Stomach (tissue), 9 donors: ENCODE results near the gene ZBED4. TPM values are rescaled to one million over a fixed set of nuclear protein-coding genes. Genes with fewer than 3 reads are reported as not detected.

ENCODE experiments used
- DNase-seq, 2 donors: peaks; one replicate each; pipeline versions ENCODE4 v3.0.0 to v3.0.0-alpha.2; 2013 to 2019
- H3K27ac ChIP-seq, 5 donors: fragments of 200-600 bp in 4 of 5; sonication (generic) in 4 of 5; one replicate each; pipeline ENCODE4 v1.5.1; 2013 to 2019; ENCODE audit warnings: mild to moderate bottlenecking in 1 of 5, moderate library complexity in 1 of 5
- H3K27me3 ChIP-seq, 3 donors: fragments of 200-600 bp; sonication (generic); one replicate each; pipeline ENCODE4 v1.5.1; 2017 to 2019; ENCODE audit warnings: mixed run types in 1 of 3
- H3K36me3 ChIP-seq, 4 donors: fragments of 200-600 bp; sonication (generic); 1 replicate in 3 of 4; 2 replicates in 1 of 4; pipeline ENCODE4 v1.5.1; 2016 to 2019
- H3K4me1 ChIP-seq, 4 donors: fragments of 200-600 bp; sonication (generic); one replicate each; pipeline ENCODE4 v1.5.1; 2016 to 2019
- H3K4me3 ChIP-seq, 4 donors: fragments of 200-600 bp; sonication (generic) in 3 of 4; one replicate each; pipeline ENCODE4 v1.5.1; 2016 to 2019; ENCODE audit warnings: mild to moderate bottlenecking in 1 of 4
- H3K9me3 ChIP-seq, 4 donors: fragments of 200-600 bp; sonication (generic); one replicate each; pipeline ENCODE4 v1.5.1; 2016 to 2019
- EP300 ChIP-seq: sonication (generic); formaldehyde crosslinking; IDR thresholded peaks from one replicate; pipeline ENCODE4 v1.6.1; 2017; ENCODE audit warnings: antibody characterized with exemption
- POLR2A ChIP-seq, 4 donors: fragments of 450-650 bp; IDR thresholded peaks; one replicate each; pipeline ENCODE4 v1.6.1; 2016; ENCODE audit warnings: antibody characterized with exemption in 4 of 4, control low read depth in 2 of 4, mild to moderate bottlenecking in 1 of 4, moderate library complexity in 1 of 4
- POLR2AphosphoS5 ChIP-seq, 3 donors: sonication (generic); formaldehyde crosslinking; IDR thresholded peaks; one replicate each; pipeline ENCODE4 v1.6.1; 2016; ENCODE audit warnings: antibody characterized with exemption in 3 of 3
- WGBS, 5 donors: extraction: QIAGEN DNeasy Blood & Tissue Kit in 3 of 5; methylation state at CpG; one replicate each; pipeline versions ENCODE4 v1.1.5 to v1.1.7; 2013 to 2018; 5-methylcytosine and 5-hydroxymethylcytosine counted together
- intact Hi-C: fragments of 100-400 bp; cut with DNase I; formaldehyde crosslinking; loops from one replicate; pipeline ENCODE4 v1.15.1; 2023; ENCODE audit warnings: low total_unique reads
- polyA plus RNA-seq, 3 donors: library from polyadenylated mRNA; stranded (reverse); fragments of 200-250 nt; gene quantifications; one replicate each; pipeline ENCODE4 v1.2.3, GENCODE V29; 2013
- total RNA-seq, 5 donors: library from RNA; depleted of rRNA; stranded (reverse); fragments of >200 nt; gene quantifications; one replicate each; pipeline versions ENCODE4 v1.1.0 to v1.2.3, GENCODE V29; 2014 to 2016
- TF ChIP-seq, protein P1 (sequence below), 7 experiments: fragments of 450-650 bp in 4 of 7; fragments of 200-600 bp in 3 of 7; sonication (generic) in 3 of 7; IDR thresholded peaks; one replicate each; pipeline ENCODE4 v1.5.1; 2016 to 2019; ENCODE audit warnings: antibody characterized with exemption in 7 of 7, control low read depth in 2 of 7, mild to moderate bottlenecking in 1 of 7
- donor health status: healthy with polysubstance abuse.
- donor health status: Bipolar disorder and iron deficiency.
- donor health status: healthy.

ZBED4 gene
- total and polyA plus RNA-seq, 8 donors = 2.2 to 31.7 (median 12.2) TPM

DNA sequence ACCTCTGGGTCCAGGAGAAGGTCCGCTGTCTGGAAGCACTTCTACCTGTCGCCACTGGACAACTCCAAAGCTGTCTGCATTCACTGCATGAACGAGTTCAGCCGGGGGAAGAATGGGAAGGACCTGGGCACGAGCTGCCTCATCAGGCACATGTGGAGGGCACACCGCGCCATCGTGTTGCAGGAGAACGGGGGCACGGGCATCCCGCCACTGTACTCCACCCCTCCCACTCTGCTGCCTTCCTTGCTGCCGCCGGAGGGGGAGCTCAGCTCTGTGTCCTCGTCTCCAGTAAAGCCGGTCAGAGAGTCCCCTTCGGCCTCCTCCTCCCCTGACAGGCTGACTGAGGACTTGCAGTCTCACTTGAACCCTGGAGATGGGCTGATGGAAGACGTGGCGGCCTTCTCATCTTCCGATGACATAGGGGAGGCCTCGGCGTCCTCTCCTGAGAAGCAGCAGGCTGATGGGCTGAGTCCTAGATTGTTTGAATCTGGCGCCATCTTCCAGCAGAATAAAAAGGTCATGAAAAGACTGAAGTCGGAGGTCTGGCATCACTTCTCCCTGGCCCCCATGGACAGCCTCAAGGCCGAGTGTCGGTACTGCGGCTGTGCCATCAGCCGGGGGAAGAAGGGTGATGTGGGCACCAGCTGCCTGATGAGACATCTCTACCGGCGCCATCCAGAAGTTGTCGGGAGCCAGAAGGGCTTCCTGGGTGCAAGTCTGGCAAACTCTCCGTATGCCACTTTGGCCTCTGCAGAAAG is 31.0 kb downstream of the ZBED4 start:
- H3K27ac ChIP-seq = no peak overlapping the region
- DNase-seq = no peak
- peaks cover 0 to 7% (median 0%) of the 10 kb centered on the region in 4 donors for H3K9me3 ChIP-seq
- intact Hi-C loops = no loop called here
- H3K4me3 ChIP-seq = no peak overlapping the region
- H3K4me1 ChIP-seq = no peaks in the 10 kb centered on the region
- 91 to 96% (median 95%) methylated on average over 29 to 31 of the region's 31 CpGs for WGBS, 5 donors
- H3K36me3 ChIP-seq = peaks cover 34 to 63% (median 60%) of the 10 kb centered on the region in 4 donors
- no peak for TF ChIP-seq POLR2AphosphoS5 (IDR thresholded peaks at IDR 0.05)
- TF ChIP-seq POLR2A (IDR thresholded peaks at IDR 0.05) = no peak
- no peak for TF ChIP-seq EP300
- TF ChIP-seq, protein P1, sequence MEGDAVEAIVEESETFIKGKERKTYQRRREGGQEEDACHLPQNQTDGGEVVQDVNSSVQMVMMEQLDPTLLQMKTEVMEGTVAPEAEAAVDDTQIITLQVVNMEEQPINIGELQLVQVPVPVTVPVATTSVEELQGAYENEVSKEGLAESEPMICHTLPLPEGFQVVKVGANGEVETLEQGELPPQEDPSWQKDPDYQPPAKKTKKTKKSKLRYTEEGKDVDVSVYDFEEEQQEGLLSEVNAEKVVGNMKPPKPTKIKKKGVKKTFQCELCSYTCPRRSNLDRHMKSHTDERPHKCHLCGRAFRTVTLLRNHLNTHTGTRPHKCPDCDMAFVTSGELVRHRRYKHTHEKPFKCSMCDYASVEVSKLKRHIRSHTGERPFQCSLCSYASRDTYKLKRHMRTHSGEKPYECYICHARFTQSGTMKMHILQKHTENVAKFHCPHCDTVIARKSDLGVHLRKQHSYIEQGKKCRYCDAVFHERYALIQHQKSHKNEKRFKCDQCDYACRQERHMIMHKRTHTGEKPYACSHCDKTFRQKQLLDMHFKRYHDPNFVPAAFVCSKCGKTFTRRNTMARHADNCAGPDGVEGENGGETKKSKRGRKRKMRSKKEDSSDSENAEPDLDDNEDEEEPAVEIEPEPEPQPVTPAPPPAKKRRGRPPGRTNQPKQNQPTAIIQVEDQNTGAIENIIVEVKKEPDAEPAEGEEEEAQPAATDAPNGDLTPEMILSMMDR (IDR thresholded peaks at IDR 0.05) = no peak
- no peaks in the 10 kb centered on the region for H3K27me3 ChIP-seq

DNA sequence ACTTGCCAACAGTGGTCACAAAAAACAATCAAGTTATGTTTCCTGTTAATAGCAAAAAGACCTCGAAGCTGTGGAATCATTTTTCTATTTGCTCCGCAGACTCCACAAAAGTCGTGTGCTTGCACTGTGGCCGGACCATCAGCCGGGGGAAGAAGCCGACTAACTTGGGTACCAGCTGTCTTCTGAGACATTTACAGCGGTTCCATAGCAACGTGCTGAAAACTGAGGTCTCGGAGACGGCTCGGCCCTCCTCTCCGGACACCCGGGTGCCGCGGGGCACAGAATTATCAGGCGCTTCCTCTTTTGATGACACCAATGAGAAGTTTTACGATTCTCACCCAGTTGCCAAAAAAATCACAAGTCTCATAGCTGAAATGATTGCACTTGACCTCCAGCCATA is 31.6 kb downstream of the ZBED4 start:
- H3K27me3 ChIP-seq = no peaks in the 10 kb centered on the region
- WGBS, 5 donors = 96 to 98% (median 97%) methylated on average over 17 of the region's 17 CpGs
- H3K36me3 ChIP-seq = peaks cover 34 to 64% (median 63%) of the 10 kb centered on the region in 4 donors
- H3K27ac ChIP-seq = no peak overlapping the region
- no peaks in the 10 kb centered on the region for H3K4me1 ChIP-seq
- no peak for DNase-seq
- H3K4me3 ChIP-seq = no peak overlapping the region
- TF ChIP-seq POLR2AphosphoS5 (IDR thresholded peaks at IDR 0.05) (no peak), EP300 (no peak)
- intact Hi-C loops = no loop called here
- H3K9me3 ChIP-seq = peaks cover 0 to 7% (median 0%) of the 10 kb centered on the region in 4 donors

DNA sequence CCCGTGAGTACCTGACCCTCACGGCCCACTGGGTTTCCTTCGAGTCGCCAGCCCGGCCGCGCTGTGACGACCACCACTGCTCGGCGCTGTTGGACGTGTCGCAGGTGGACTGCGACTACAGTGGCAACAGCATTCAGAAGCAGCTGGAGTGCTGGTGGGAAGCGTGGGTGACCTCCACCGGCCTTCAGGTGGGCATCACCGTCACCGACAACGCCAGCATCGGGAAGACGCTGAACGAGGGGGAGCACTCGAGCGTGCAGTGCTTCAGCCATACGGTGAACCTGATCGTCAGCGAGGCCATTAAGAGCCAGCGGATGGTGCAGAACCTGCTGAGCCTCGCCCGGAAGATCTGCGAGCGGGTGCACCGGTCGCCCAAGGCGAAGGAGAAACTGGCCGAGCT is 32.2 kb downstream of the ZBED4 start:
- no peaks in the 10 kb centered on the region for H3K27me3 ChIP-seq
- 96 to 99% (median 98%) methylated on average over 35 of the region's 35 CpGs for WGBS, 5 donors
- H3K4me3 ChIP-seq = no peak overlapping the region
- intact Hi-C loops = no loop called here
- H3K36me3 ChIP-seq = peaks cover 34 to 69% (median 64%) of the 10 kb centered on the region in 4 donors
- no peak for DNase-seq
- H3K9me3 ChIP-seq = peaks cover 0 to 7% (median 0%) of the 10 kb centered on the region in 4 donors
- TF ChIP-seq, protein P1 (IDR thresholded peaks at IDR 0.05) = no peak
- TF ChIP-seq POLR2AphosphoS5 (IDR thresholded peaks at IDR 0.05) (no peak), POLR2A (IDR thresholded peaks at IDR 0.05) (no peak), EP300 (no peak)
- no peak overlapping the region for H3K27ac ChIP-seq
- no peaks in the 10 kb centered on the region for H3K4me1 ChIP-seq

DNA sequence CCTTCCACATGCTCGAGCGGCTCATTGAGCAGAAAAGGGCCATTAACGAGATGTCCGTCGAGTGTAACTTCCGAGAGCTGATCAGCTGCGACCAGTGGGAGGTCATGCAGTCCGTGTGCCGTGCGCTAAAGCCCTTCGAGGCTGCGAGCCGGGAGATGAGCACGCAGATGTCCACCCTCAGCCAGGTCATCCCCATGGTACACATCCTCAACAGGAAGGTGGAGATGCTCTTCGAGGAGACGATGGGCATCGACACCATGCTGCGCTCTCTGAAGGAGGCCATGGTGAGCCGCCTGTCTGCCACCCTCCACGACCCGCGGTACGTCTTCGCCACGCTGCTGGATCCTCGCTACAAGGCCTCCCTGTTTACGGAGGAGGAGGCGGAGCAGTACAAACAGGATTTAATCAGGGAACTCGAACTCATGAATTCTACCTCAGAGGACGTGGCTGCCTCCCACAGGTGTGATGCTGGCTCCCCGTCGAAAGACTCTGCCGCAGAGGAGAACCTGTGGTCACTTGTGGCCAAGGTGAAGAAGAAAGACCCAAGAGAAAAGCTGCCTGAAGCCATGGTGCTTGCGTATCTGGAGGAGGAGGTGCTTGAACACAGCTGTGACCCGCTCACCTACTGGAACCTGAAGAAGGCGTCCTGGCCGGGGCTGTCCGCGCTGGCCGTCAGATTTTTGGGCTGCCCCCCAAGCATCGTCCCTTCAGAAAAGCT is 32.9 kb downstream of the ZBED4 start:
- no peaks in the 10 kb centered on the region for H3K4me1 ChIP-seq
- peaks cover 34 to 75% (median 64%) of the 10 kb centered on the region in 4 donors for H3K36me3 ChIP-seq
- no peak overlapping the region for H3K4me3 ChIP-seq
- no peak overlapping the region for H3K27ac ChIP-seq
- no peak for DNase-seq
- WGBS, 5 donors = 97 to 98% (median 98%) methylated on average over 41 of the region's 41 CpGs
- intact Hi-C loops = no loop called here
- H3K27me3 ChIP-seq = no peaks in the 10 kb centered on the region
- TF ChIP-seq, protein P1 (IDR thresholded peaks at IDR 0.05) = no peak
- no peak for TF ChIP-seq POLR2AphosphoS5 (IDR thresholded peaks at IDR 0.05)
- no peak for TF ChIP-seq EP300
- TF ChIP-seq POLR2A (IDR thresholded peaks at IDR 0.05) = no peak
- peaks cover 0 to 7% (median 0%) of the 10 kb centered on the region in 4 donors for H3K9me3 ChIP-seq
